ENCODE measurements around the gene PPIE. TPM values are rescaled to one million over a fixed set of nuclear protein-coding genes. Genes with fewer than 3 reads are reported as not detected.

Gene PPIE
- total and polyA plus RNA-seq, 2 of the 8 experiments (the other 6 are each of a cell fraction or from before 2014, with no cell fraction given): 38.9 to 56.1 TPM

DNA sequence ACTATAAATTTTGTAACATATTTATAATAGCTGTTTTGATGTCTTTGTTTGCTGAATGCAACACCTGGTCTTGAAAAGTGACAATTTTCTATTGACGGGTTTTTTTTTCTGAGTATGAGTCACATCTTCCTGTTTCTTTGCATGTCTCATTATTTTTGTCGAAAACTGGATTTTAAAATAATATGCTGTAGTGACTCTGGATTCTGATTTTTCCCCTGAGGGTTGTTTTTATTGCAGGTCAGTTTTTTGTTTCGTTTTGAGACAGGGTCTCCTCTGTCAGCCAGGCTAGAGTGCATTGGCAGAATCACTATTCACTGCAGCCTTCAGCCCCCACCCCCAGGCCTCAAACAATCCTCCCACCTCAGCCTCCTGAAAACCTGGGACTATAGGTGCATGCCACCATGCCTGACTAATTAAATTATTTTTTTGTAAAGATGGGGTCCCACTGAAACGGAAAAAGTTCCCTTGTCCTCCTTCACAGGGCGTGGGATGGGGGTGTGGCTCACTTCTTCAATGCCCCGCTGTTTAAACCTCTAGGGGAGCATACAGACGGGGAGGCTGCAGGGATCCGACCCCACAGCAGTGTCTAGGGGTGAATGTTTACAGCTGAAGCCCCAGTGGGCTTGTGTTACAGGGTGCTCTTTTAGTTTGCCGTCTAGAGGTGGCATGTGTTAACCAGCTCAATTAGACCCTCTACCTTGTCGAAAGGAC, 11.3 kb upstream of the PPIE start:
- no peak overlapping the region for H3K4me3 ChIP-seq (ENCODE audit: extremely low read depth in 1 of 4, insufficient read depth in 2 of 4, low read depth in 3 of 4, low read length in 4 of 4)
- H3K4me1 ChIP-seq (replicated peaks in 1 of 4; ENCODE audit: control insufficient read depth in 3 of 4, insufficient read depth in 4 of 4, low read length in 3 of 4): no peaks in the 10 kb centered on the region
- no peak overlapping the region for H3K23ac ChIP-seq (ENCODE audit: insufficient read length)
- ChIA-PET POLR2A (ENCODE audit: partially characterized antibody) (no interaction called here), CTCF (ENCODE audit: partially characterized antibody) (interaction anchor here (0.7 to 1.6 kb wide), 3 partner anchors 9 to 74 kb away, joined by 3 read pairs; no protein-coding TSS in a partner anchor)
- H3K9me3 ChIP-seq (ENCODE audit: insufficient read depth in 2 of 2, low read depth in 1 of 2, low read length in 1 of 2): no peaks in the 10 kb centered on the region
- no peaks in the 10 kb centered on the region for H3K79me1 ChIP-seq (ENCODE audit: low read depth, low read length)
- H2AFZ ChIP-seq (ENCODE audit: low read length): no peak overlapping the region
- no peak overlapping the region for H2AK5ac ChIP-seq (ENCODE audit: low read depth, low read length)
- no peak overlapping the region for H2BK12ac ChIP-seq (ENCODE audit: low read depth, low read length)
- H4K91ac ChIP-seq (replicated peaks; ENCODE audit: insufficient read length, low read length): no peak overlapping the region
- no peak overlapping the region for H3K18ac ChIP-seq (ENCODE audit: extremely low read depth, low read length)
- no peaks in the 10 kb centered on the region for H3K36me3 ChIP-seq (ENCODE audit: control insufficient read depth in 2 of 4, insufficient read depth in 4 of 4, low read length in 3 of 4)
- no peaks in the 10 kb centered on the region for H3K79me2 ChIP-seq (ENCODE audit: control insufficient read depth in 1 of 2, insufficient read depth in 2 of 2, low read length in 2 of 2)
- no peak overlapping the region for H3K14ac ChIP-seq (ENCODE audit: insufficient read length)
- no peak overlapping the region for H3K4me2 ChIP-seq (ENCODE audit: insufficient read depth in 1 of 2, low read depth in 2 of 2, low read length in 2 of 2)
- H3K56ac ChIP-seq (replicated peaks; ENCODE audit: insufficient read length, low read depth, low read length): no peak overlapping the region
- WGBS, 2 experiments (ENCODE audit: extremely low coverage in 1 of 2, insufficient coverage in 1 of 2, insufficient read length in 1 of 2, insufficient replicate concordance in 2 of 2, low coverage in 1 of 2, low lambda C conversion rate in 2 of 2, missing lambda C conversion rate in 1 of 2): 60% methylated on average over 10 of the region's 10 CpGs; no CpG with 5 or more reads in 1 of the 2 experiments
- no peak overlapping the region for H3K9ac ChIP-seq (replicated peaks in 1 of 4; ENCODE audit: extremely low read depth in 1 of 4, low read depth in 3 of 4, low read length in 3 of 4)
- peaks cover 2 to 49% (median 33%) of the 10 kb centered on the region in 4 experiments for H3K27me3 ChIP-seq (replicated peaks in 1 of 4; ENCODE audit: control insufficient read depth in 3 of 4, extremely low read depth in 1 of 4, insufficient read depth in 3 of 4, low read length in 3 of 4)
- no peak overlapping the region for H4K5ac ChIP-seq (ENCODE audit: insufficient read length, low read depth, low read length)
- no peak overlapping the region for H2BK20ac ChIP-seq (ENCODE audit: low read length)
- no peaks in the 10 kb centered on the region for H3K23me2 ChIP-seq (ENCODE audit: low read depth, low read length)
- no peak overlapping the region for H2BK15ac ChIP-seq (ENCODE audit: low read length)
- no peak overlapping the region for H4K8ac ChIP-seq (ENCODE audit: extremely low read depth, insufficient read depth, low read length)
- FAIRE-seq (no peak), DNase-seq (ENCODE audit: low read depth in 1 of 2, low spot score in 2 of 2) (no peak)
- no peak overlapping the region for H2BK5ac ChIP-seq (ENCODE audit: low read depth, low read length)
- H4K20me1 ChIP-seq (replicated peaks in 1 of 2; ENCODE audit: control insufficient read depth in 1 of 2, insufficient read depth in 2 of 2, low read length in 2 of 2): no peaks in the 10 kb centered on the region
- no peak overlapping the region for H3K4ac ChIP-seq (replicated peaks; ENCODE audit: insufficient read length, low read depth, low read length)
- H2BK120ac ChIP-seq (replicated peaks; ENCODE audit: low read depth, low read length): no peak overlapping the region
- H3K27ac ChIP-seq (ENCODE audit: low read depth, low read length): no peak overlapping the region
- TF ChIP-seq MAX (IDR thresholded peaks at IDR 0.05) (no peak), GABPA (IDR thresholded peaks at IDR 0.05; ENCODE audit: borderline replicate concordance, insufficient read depth, low read length) (no peak), BACH1 (IDR thresholded peaks at IDR 0.05; ENCODE audit: low read length) (no peak), KDM5A (IDR thresholded peaks at IDR 0.05; ENCODE audit: low read length) (no peak), CHD1 (IDR thresholded peaks at IDR 0.05; ENCODE audit: low read depth, low read length) (no peak), POLR2A (IDR thresholded peaks at IDR 0.05; ENCODE audit: control extremely low read depth in 1 of 2, low read depth in 2 of 2, low read length in 2 of 2) (no peak), RAD21 (IDR thresholded peaks at IDR 0.05 in 1 of 2, conservative IDR thresholded peaks at IDR 0.05 in 1 of 2; ENCODE audit: low read depth in 2 of 2, low read length in 2 of 2) (no peak), TBP (IDR thresholded peaks at IDR 0.05; ENCODE audit: low read depth, low read length) (no peak), CBX5 (IDR thresholded peaks at IDR 0.05; ENCODE audit: low read depth, low read length) (no peak), RBBP5 (IDR thresholded peaks at IDR 0.05; ENCODE audit: borderline replicate concordance, low read depth, low read length) (no peak), SP2 (IDR thresholded peaks at IDR 0.05; ENCODE audit: low read length) (no peak)
- TF ChIP-seq, protein P1, sequence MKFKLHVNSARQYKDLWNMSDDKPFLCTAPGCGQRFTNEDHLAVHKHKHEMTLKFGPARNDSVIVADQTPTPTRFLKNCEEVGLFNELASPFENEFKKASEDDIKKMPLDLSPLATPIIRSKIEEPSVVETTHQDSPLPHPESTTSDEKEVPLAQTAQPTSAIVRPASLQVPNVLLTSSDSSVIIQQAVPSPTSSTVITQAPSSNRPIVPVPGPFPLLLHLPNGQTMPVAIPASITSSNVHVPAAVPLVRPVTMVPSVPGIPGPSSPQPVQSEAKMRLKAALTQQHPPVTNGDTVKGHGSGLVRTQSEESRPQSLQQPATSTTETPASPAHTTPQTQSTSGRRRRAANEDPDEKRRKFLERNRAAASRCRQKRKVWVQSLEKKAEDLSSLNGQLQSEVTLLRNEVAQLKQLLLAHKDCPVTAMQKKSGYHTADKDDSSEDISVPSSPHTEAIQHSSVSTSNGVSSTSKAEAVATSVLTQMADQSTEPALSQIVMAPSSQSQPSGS (IDR thresholded peaks at IDR 0.05; ENCODE audit: low read length): no peak
